K562 (cell line): Measurements from ENCODE around the gene TRIM45. TPM values are rescaled to one million over a fixed set of nuclear protein-coding genes. Genes with fewer than 3 reads are reported as not detected.

Source experiments
- NCOR1 ChIP-seq: fragments of 450-650 bp; IDR thresholded peaks from 2 replicates; pipeline ENCODE4 v1.6.1; 2016; ENCODE audit warnings: mild to moderate bottlenecking, moderate library complexity
- TGIF2 ChIP-seq: sonication (generic); formaldehyde crosslinking; IDR thresholded peaks from 2 replicates; pipeline ENCODE4 v1.8.1; 2022; ENCODE audit warnings: mild to moderate bottlenecking, missing genetic modification reagents, moderate library complexity
- ZNF408 ChIP-seq: fragments of 250-450 bp; sonication (Bioruptor Pico); IDR thresholded peaks from 2 replicates; pipeline ENCODE4 v1.4.0; 2020; ENCODE audit warnings: low read depth, mild to moderate bottlenecking, moderate library complexity
- polyA plus RNA-seq, 8 experiments: library from polyadenylated mRNA; depleted of rRNA in 4 of 8; stranded (reverse) in 5 of 8; unstranded in 3 of 8; fragments of >200 nt; fragmentation: Nextera tagmentation in 2 of 8; fragmentation: Illumina TruSeq in 1 of 8; extraction: Ambion mirVana in 2 of 8; extraction: Trizol in 1 of 8; gene quantifications; 2 replicates each; pipeline versions ENCODE4 v1.2.1 to v1.2.3, GENCODE V29; 2011 to 2014; ENCODE audit warnings: inconsistent platforms in 1 of 8, missing spikeins in 1 of 8
- total RNA-seq, 7 experiments: library from RNA; depleted of rRNA in 6 of 7; stranded (reverse); fragments of >200 nt in 6 of 7; fragmentation: Illumina TruSeq in 2 of 7; extraction: Trizol in 2 of 7; gene quantifications; 2 replicates each; pipeline versions ENCODE4 v1.2.1 to v1.2.3, GENCODE V29; 2011 to 2021; ENCODE audit warnings: low replicate concordance in 1 of 7
- TF ChIP-seq, protein P1 (sequence below): fragments of 450-650 bp; IDR thresholded peaks from 2 replicates; pipeline ENCODE4 v1.6.1; 2016; ENCODE audit warnings: low read depth
- TF ChIP-seq, protein P2 (sequence below): sonication (generic); formaldehyde crosslinking; IDR thresholded peaks from 2 replicates; pipeline ENCODE4 v1.8.0; 2022; ENCODE audit warnings: mild to moderate bottlenecking, missing genetic modification reagents, borderline replicate concordance
- TF ChIP-seq, protein P3 (sequence below): fragments of 250-450 bp; sonication (Bioruptor Pico); IDR thresholded peaks from 2 replicates; pipeline ENCODE4 v1.5.0; 2022; ENCODE audit warnings: mild to moderate bottlenecking
- TF ChIP-seq, protein P4 (sequence below): fragments of 450-650 bp; IDR thresholded peaks from 2 replicates; pipeline ENCODE4 v1.6.1; 2016; ENCODE audit warnings: low read depth, mild to moderate bottlenecking, moderate library complexity
- TF ChIP-seq, protein P5 (sequence below): fragments of 450-650 bp; formaldehyde crosslinking; IDR thresholded peaks from 2 replicates; pipeline ENCODE4 v1.4.0; 2020; ENCODE audit warnings: mild to moderate bottlenecking, mixed read lengths

The TRIM45 gene
- total and polyA plus RNA-seq, 9 of the 15 experiments (the other 6 are each of a cell fraction or from before 2014, with no cell fraction given), result 1.9 to 6.2 (median 3.6) TPM

DNA sequence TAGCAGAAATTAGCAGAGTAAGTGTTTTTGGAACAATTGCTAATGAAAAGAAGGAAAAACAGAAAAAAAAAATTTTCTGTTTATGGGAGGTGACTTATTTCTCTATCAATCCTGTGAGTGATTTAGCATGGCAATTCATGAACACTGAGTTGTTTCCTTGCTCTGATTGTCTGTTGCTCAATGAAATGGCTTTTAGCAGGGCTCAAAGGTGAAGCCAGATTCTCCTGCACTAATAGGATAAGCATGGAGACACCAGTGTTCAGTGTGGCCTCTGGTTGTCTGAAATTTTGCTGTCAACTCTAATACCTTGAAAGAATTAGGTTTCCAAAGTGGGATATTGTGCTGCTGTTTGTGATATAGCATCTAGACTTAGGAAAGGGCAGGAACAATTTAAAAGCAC is 15.8 kb downstream of the TRIM45 start (continued):
- TF ChIP-seq TGIF2 (no peak), NCOR1 (no peak), ZNF408 (CRISPR knock-in tag) (no peak)
- TF ChIP-seq, protein P1, sequence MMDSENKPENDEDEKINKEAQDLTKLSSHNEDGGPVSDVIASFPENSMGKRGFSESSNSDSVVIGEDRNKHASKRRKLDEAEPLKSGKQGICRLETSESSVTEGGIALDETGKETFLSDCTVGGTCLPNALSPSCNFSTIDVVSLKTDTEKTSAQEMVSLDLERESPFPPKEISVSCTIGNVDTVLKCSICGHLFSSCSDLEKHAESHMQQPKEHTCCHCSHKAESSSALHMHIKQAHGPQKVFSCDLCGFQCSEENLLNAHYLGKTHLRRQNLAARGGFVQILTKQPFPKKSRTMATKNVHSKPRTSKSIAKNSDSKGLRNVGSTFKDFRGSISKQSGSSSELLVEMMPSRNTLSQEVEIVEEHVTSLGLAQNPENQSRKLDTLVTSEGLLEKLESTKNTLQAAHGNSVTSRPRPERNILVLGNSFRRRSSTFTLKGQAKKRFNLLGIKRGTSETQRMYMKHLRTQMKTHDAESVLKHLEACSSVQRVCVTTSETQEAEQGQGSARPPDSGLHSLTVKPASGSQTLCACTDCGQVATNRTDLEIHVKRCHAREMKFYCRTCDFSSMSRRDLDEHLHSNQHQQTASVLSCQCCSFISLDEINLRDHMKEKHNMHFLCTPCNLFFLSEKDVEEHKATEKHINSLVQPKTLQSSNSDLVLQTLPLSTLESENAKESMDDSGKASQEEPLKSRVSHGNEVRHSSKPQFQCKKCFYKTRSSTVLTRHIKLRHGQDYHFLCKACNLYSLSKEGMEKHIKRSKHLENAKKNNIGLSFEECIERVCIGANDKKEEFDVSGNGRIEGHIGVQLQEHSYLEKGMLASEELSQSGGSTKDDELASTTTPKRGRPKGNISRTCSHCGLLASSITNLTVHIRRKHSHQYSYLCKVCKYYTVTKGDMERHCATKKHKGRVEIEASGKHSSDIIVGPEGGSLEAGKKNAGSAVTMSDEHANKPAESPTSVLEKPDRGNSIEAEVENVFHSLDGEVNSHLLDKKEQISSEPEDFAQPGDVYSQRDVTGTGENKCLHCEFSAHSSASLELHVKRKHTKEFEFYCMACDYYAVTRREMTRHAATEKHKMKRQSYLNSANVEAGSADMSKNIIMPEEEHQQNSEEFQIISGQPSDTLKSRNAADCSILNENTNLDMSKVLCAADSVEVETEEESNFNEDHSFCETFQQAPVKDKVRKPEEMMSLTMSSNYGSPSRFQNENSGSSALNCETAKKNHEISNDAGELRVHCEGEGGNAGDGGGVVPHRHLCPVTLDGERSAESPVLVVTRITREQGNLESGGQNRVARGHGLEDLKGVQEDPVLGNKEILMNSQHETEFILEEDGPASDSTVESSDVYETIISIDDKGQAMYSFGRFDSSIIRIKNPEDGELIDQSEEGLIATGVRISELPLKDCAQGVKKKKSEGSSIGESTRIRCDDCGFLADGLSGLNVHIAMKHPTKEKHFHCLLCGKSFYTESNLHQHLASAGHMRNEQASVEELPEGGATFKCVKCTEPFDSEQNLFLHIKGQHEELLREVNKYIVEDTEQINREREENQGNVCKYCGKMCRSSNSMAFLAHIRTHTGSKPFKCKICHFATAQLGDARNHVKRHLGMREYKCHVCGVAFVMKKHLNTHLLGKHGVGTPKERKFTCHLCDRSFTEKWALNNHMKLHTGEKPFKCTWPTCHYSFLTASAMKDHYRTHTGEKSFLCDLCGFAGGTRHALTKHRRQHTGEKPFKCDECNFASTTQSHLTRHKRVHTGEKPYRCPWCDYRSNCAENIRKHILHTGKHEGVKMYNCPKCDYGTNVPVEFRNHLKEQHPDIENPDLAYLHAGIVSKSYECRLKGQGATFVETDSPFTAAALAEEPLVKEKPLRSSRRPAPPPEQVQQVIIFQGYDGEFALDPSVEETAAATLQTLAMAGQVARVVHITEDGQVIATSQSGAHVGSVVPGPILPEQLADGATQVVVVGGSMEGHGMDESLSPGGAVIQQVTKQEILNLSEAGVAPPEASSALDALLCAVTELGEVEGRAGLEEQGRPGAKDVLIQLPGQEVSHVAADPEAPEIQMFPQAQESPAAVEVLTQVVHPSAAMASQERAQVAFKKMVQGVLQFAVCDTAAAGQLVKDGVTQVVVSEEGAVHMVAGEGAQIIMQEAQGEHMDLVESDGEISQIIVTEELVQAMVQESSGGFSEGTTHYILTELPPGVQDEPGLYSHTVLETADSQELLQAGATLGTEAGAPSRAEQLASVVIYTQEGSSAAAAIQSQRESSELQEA, result no peak
- TF ChIP-seq, protein P2, sequence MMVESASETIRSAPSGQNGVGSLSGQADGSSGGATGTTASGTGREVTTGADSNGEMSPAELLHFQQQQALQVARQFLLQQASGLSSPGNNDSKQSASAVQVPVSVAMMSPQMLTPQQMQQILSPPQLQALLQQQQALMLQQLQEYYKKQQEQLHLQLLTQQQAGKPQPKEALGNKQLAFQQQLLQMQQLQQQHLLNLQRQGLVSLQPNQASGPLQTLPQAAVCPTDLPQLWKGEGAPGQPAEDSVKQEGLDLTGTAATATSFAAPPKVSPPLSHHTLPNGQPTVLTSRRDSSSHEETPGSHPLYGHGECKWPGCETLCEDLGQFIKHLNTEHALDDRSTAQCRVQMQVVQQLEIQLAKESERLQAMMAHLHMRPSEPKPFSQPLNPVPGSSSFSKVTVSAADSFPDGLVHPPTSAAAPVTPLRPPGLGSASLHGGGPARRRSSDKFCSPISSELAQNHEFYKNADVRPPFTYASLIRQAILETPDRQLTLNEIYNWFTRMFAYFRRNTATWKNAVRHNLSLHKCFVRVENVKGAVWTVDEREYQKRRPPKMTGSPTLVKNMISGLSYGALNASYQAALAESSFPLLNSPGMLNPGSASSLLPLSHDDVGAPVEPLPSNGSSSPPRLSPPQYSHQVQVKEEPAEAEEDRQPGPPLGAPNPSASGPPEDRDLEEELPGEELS (CRISPR knock-in tag), result no peak
- TF ChIP-seq, protein P3, sequence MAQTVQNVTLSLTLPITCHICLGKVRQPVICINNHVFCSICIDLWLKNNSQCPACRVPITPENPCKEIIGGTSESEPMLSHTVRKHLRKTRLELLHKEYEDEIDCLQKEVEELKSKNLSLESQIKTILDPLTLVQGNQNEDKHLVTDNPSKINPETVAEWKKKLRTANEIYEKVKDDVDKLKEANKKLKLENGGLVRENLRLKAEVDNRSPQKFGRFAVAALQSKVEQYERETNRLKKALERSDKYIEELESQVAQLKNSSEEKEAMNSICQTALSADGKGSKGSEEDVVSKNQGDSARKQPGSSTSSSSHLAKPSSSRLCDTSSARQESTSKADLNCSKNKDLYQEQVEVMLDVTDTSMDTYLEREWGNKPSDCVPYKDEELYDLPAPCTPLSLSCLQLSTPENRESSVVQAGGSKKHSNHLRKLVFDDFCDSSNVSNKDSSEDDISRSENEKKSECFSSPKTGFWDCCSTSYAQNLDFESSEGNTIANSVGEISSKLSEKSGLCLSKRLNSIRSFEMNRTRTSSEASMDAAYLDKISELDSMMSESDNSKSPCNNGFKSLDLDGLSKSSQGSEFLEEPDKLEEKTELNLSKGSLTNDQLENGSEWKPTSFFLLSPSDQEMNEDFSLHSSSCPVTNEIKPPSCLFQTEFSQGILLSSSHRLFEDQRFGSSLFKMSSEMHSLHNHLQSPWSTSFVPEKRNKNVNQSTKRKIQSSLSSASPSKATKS (CRISPR knock-in tag), result no peak
- TF ChIP-seq, protein P4, sequence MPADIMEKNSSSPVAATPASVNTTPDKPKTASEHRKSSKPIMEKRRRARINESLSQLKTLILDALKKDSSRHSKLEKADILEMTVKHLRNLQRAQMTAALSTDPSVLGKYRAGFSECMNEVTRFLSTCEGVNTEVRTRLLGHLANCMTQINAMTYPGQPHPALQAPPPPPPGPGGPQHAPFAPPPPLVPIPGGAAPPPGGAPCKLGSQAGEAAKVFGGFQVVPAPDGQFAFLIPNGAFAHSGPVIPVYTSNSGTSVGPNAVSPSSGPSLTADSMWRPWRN, result no peak
- TF ChIP-seq, protein P5, sequence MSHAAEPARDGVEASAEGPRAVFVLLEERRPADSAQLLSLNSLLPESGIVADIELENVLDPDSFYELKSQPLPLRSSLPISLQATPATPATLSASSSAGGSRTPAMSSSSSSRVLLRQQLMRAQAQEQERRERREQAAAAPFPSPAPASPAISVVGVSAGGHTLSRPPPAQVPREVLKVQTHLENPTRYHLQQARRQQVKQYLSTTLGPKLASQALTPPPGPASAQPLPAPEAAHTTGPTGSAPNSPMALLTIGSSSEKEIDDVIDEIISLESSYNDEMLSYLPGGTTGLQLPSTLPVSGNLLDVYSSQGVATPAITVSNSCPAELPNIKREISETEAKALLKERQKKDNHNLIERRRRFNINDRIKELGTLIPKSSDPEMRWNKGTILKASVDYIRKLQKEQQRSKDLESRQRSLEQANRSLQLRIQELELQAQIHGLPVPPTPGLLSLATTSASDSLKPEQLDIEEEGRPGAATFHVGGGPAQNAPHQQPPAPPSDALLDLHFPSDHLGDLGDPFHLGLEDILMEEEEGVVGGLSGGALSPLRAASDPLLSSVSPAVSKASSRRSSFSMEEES (CRISPR knock-in tag), result no peak
